Upper lobe of right lung (tissue), 1 donor: ENCODE results near the gene PADI1. TPM values are rescaled to one million over a fixed set of nuclear protein-coding genes. Genes with fewer than 3 reads are reported as not detected.

Source experiments
- ATAC-seq: fragments of 200-7000 bp; cut with Tn5 transposase; one replicate; pipeline ENCODE4 v1.9.1; 2020; ENCODE audit warnings: mild to moderate bottlenecking, moderate library complexity
- DNase-seq: peaks from one replicate; pipeline ENCODE4 v3.0.0-alpha.2; 2020
- H3K27ac ChIP-seq: fragments of 200-600 bp; one replicate; pipeline ENCODE4 v1.8.0; 2022
- H3K27me3 ChIP-seq: fragments of 200-600 bp; one replicate; pipeline ENCODE4 v1.8.0; 2022; ENCODE audit warnings: mild to moderate bottlenecking
- H3K36me3 ChIP-seq: fragments of 200-600 bp; one replicate; pipeline ENCODE4 v1.8.0; 2022
- H3K4me1 ChIP-seq: fragments of 200-600 bp; one replicate; pipeline ENCODE4 v1.8.0; 2022
- H3K4me3 ChIP-seq: fragments of 200-600 bp; one replicate; pipeline ENCODE4 v1.8.0; 2022; ENCODE audit warnings: mild to moderate bottlenecking
- H3K9me3 ChIP-seq: fragments of 200-600 bp; one replicate; pipeline ENCODE4 v1.8.0; 2022
- CTCF ChIP-seq: fragments of 200-600 bp; IDR thresholded peaks from one replicate; pipeline ENCODE4 v1.8.0; 2022; ENCODE audit warnings: antibody characterized with exemption
- intact Hi-C: fragments of 100-400 bp; cut with DNase I; formaldehyde crosslinking; loops from one replicate; pipeline ENCODE4 v1.11.0; 2022
- total RNA-seq: library from RNA; stranded (reverse); fragmentation: NEBNext Ultra II Directional; extraction: Animal tissue kit (Norgen Biotek cat#: 25700); gene quantifications from one replicate; pipeline ENCODE4 v1.2.1, GENCODE V29; 2021
- donor health status: DM: no; HTN: yes; CAD: no; lungs with severe emphysema.

The PADI1 gene
- total RNA-seq, 1 donor from 2014 or later = not detected

GRCh38 chr1:17212487-17213121, 7.7 kb downstream of the PADI1 start:
- ATAC-seq (peak; percentile 55), DNase-seq (peak; percentile 73)
- no peak for TF ChIP-seq CTCF
- H3K9me3 ChIP-seq = no peaks in the 10 kb centered on the region
- intact Hi-C loops = no loop called here
- H3K27me3 ChIP-seq = peaks cover 19% of the 10 kb centered on the region
- peaks cover 17% of the 10 kb centered on the region for H3K4me1 ChIP-seq
- no peak overlapping the region for H3K4me3 ChIP-seq
- no peak overlapping the region for H3K27ac ChIP-seq
- no peaks in the 10 kb centered on the region for H3K36me3 ChIP-seq

GRCh38 chr1:17213148-17213781, 8.3 kb downstream of the PADI1 start:
- H3K4me3 ChIP-seq = no peak overlapping the region
- H3K36me3 ChIP-seq = no peaks in the 10 kb centered on the region
- H3K4me1 ChIP-seq = peaks cover 11% of the 10 kb centered on the region
- intact Hi-C loops = no loop called here
- no peak for TF ChIP-seq CTCF
- no peaks in the 10 kb centered on the region for H3K9me3 ChIP-seq
- ATAC-seq (no peak), DNase-seq (no peak)
- peaks cover 19% of the 10 kb centered on the region for H3K27me3 ChIP-seq
- H3K27ac ChIP-seq = no peak overlapping the region

GRCh38 chr1:17213782-17214148, 8.8 kb downstream of the PADI1 start:
- no peaks in the 10 kb centered on the region for H3K36me3 ChIP-seq
- no peak overlapping the region for H3K4me3 ChIP-seq
- peaks cover 11% of the 10 kb centered on the region for H3K4me1 ChIP-seq
- TF ChIP-seq CTCF = no peak
- DNase-seq (no peak), ATAC-seq (no peak)
- H3K27me3 ChIP-seq = peaks cover 19% of the 10 kb centered on the region
- H3K9me3 ChIP-seq = no peaks in the 10 kb centered on the region
- intact Hi-C loops = no loop called here
- no peak overlapping the region for H3K27ac ChIP-seq

GRCh38 chr1:17214876-17215544, 10.1 kb downstream of the PADI1 start:
- peaks cover 11% of the 10 kb centered on the region for H3K4me1 ChIP-seq
- H3K36me3 ChIP-seq = no peaks in the 10 kb centered on the region
- H3K4me3 ChIP-seq = no peak overlapping the region
- intact Hi-C loops = no loop called here
- no peak for DNase-seq
- no peak for TF ChIP-seq CTCF
- ATAC-seq = no peak
- no peak overlapping the region for H3K27ac ChIP-seq
- H3K9me3 ChIP-seq = no peaks in the 10 kb centered on the region
- H3K27me3 ChIP-seq = peaks cover 19% of the 10 kb centered on the region

- Histone ChIP-seq H3K36me3 (no peaks in the 10 kb centered on the region), H3K4me1 (peaks cover 11% of the 10 kb centered on the region), H3K27me3 (peaks cover 19% of the 10 kb centered on the region), H3K9me3 (no peaks in the 10 kb centered on the region), H3K4me3 (no peak overlapping the region), H3K27ac (no peak overlapping the region)
- no peak for ATAC-seq
- intact Hi-C loops = no loop called here
- no peak for TF ChIP-seq CTCF
- DNase-seq = no peak
Observed at GRCh38 chr1:17215545-17215890, 10.6 kb downstream of the PADI1 start.
